HL-60 (cell line): ENCODE results near the gene KRTAP5-7.

Experiments used
- POLR2AphosphoS5 ChIP-seq: IDR thresholded peaks from 2 replicates; pipeline ENCODE4 v1.6.1; 2012; ENCODE audit warnings: low read depth
- SPI1 ChIP-seq: IDR thresholded peaks from 2 replicates; pipeline ENCODE4 v1.6.1; 2012; ENCODE audit warnings: low read depth, mild to moderate bottlenecking, borderline replicate concordance
- TF ChIP-seq, protein P1 (sequence below): IDR thresholded peaks from one replicate; pipeline ENCODE4 v1.5.1; 2011; ENCODE audit warnings: low read length, control low read depth, inconsistent platforms; ENCODE audit not compliant: insufficient read depth

DNA sequence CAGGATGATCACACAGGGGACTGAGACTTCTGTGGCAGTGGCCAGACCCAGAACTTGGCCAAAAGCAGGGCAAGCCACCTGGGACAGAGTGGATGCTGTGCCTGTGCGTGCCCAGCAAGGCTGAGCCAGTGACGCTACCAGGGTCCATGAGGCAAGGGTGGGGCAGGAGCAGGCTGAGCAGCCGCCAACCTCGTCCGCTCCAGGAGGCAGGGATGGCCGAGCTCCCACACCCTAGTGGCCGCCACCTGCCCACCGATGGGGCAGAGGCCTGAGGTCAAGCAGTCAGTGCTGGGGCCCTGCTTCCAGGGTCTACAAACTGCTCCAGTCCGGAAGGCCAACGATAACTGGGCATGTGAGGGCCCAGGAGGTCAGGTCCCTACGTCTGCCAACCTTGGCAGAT, 28.4 kb downstream of the KRTAP5-7 start:
- TF ChIP-seq, protein P1, sequence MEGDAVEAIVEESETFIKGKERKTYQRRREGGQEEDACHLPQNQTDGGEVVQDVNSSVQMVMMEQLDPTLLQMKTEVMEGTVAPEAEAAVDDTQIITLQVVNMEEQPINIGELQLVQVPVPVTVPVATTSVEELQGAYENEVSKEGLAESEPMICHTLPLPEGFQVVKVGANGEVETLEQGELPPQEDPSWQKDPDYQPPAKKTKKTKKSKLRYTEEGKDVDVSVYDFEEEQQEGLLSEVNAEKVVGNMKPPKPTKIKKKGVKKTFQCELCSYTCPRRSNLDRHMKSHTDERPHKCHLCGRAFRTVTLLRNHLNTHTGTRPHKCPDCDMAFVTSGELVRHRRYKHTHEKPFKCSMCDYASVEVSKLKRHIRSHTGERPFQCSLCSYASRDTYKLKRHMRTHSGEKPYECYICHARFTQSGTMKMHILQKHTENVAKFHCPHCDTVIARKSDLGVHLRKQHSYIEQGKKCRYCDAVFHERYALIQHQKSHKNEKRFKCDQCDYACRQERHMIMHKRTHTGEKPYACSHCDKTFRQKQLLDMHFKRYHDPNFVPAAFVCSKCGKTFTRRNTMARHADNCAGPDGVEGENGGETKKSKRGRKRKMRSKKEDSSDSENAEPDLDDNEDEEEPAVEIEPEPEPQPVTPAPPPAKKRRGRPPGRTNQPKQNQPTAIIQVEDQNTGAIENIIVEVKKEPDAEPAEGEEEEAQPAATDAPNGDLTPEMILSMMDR: no peak
- TF ChIP-seq POLR2AphosphoS5 (no peak), SPI1 (no peak)
